ENCODE data around the gene LGALS1. TPM values are rescaled to one million over a fixed set of nuclear protein-coding genes. Genes with fewer than 3 reads are reported as not detected.

Gene LGALS1
- total and polyA plus RNA-seq, 9 of the 15 experiments (the other 6 are each of a cell fraction or from before 2014, with no cell fraction given), result 160 to 800 (median 330) TPM

- TF ChIP-seq ZNF318 (IDR thresholded peaks at IDR 0.05; ENCODE audit: borderline replicate concordance in 1 of 2, low read depth in 1 of 2), result no peak
- TF ChIP-seq CEBPZ (IDR thresholded peaks at IDR 0.05; ENCODE audit: borderline replicate concordance, low read depth, low read length), result no peak
- no peak for TF ChIP-seq BRF1 (IDR thresholded peaks at IDR 0.05; ENCODE audit: borderline replicate concordance, extremely low read depth, insufficient read length)
- TF ChIP-seq ZNF311 (CRISPR knock-in tag; IDR thresholded peaks at IDR 0.05), result no peak
- no peak for TF ChIP-seq MIER1 (IDR thresholded peaks at IDR 0.05; ENCODE audit: low read depth)
- peak; percentile 46; the same call in 1 of the 2 replicates for TF ChIP-seq SP1 (CRISPR knock-in tag; IDR thresholded peaks at IDR 0.05)
- no peak for TF ChIP-seq ARHGAP35 (IDR thresholded peaks at IDR 0.05; ENCODE audit: partially characterized antibody)
- no peak for TF ChIP-seq ZNF263 (CRISPR knock-in tag; IDR thresholded peaks at IDR 0.05; ENCODE audit: borderline replicate concordance)
- TF ChIP-seq SMARCA5 (IDR thresholded peaks at IDR 0.05), result 0 out of 2 replicates have a peak, but pooled peaks have one; percentile 47
- no peak for TF ChIP-seq NONO (IDR thresholded peaks at IDR 0.05; ENCODE audit: low read depth in 2 of 2, low read length in 1 of 2)
- TF ChIP-seq ILF3 (IDR thresholded peaks at IDR 0.05; ENCODE audit: borderline replicate concordance), result no peak
- TF ChIP-seq MYNN (IDR thresholded peaks at IDR 0.05), result no peak
- TF ChIP-seq MYNN (CRISPR knock-in tag; IDR thresholded peaks at IDR 0.05), result no peak
- TF ChIP-seq RCOR1 (IDR thresholded peaks at IDR 0.05; ENCODE audit: borderline replicate concordance in 1 of 2, low read depth in 2 of 2, low read length in 2 of 2), result peak in 1 of 2 experiments; percentile 37; a peak in 1 of 4 replicates
- TF ChIP-seq NR2C2 (CRISPR knock-in tag; IDR thresholded peaks at IDR 0.05), result no peak
- no peak for TF ChIP-seq NR2C2 (tag; IDR thresholded peaks at IDR 0.05)
- no peak for TF ChIP-seq POLR2B (IDR thresholded peaks at IDR 0.05; ENCODE audit: low read depth, partially characterized antibody)
Measured at GRCh38 chr22:37681556-37682049, 6.2 kb downstream of the LGALS1 start (continued).

Data from K562 (cell line).